Measurements from ENCODE around the gene FLRT3. TPM values are rescaled to one million over a fixed set of nuclear protein-coding genes. Genes with fewer than 3 reads are reported as not detected.

Gene FLRT3
- total RNA-seq, 3 donors from 2014 or later, result under 0.01 to 12.0 (median 6.2) TPM

GRCh38 chr20:14383335-14383734 is 45.9 kb upstream of the FLRT3 start:
- Histone ChIP-seq H3K4me3 (no peak overlapping the region), H3K36me3 (no peaks in the 10 kb centered on the region), H3K4me1 (no peaks in the 10 kb centered on the region), H3K27ac (no peak overlapping the region), H3K27me3 (no peaks in the 10 kb centered on the region), H3K9me3 (peaks cover 0 to 8% of the 10 kb centered on the region in 2 donors)
- intact Hi-C loops (cut with DNase I; ENCODE audit: low total_unique reads), result no loop called here
- TF ChIP-seq CTCF (IDR thresholded peaks at IDR 0.05) (no peak), POLR2AphosphoS5 (IDR thresholded peaks at IDR 0.05) (no peak), POLR2A (IDR thresholded peaks at IDR 0.05) (no peak)
- no peak for DNase-seq (ENCODE audit: low spot score in 2 of 2)

- H3K27ac ChIP-seq, result no peak overlapping the region
- intact Hi-C loops (cut with DNase I; ENCODE audit: low total_unique reads), result no loop called here
- TF ChIP-seq POLR2AphosphoS5 (IDR thresholded peaks at IDR 0.05) (no peak), POLR2A (IDR thresholded peaks at IDR 0.05) (no peak), CTCF (IDR thresholded peaks at IDR 0.05) (no peak)
- no peaks in the 10 kb centered on the region for H3K4me1 ChIP-seq
- H3K27me3 ChIP-seq, result no peaks in the 10 kb centered on the region
- H3K4me3 ChIP-seq, result no peak overlapping the region
- H3K9me3 ChIP-seq, result no peaks in the 10 kb centered on the region
- no peak for DNase-seq (ENCODE audit: low spot score in 2 of 2)
- no peaks in the 10 kb centered on the region for H3K36me3 ChIP-seq
Measured at GRCh38 chr20:14378326-14378725, 40.9 kb upstream of the FLRT3 start.

GRCh38 chr20:14375416-14375985 is 38.1 kb upstream of the FLRT3 start:
- Histone ChIP-seq H3K9me3 (no peaks in the 10 kb centered on the region), H3K4me1 (no peaks in the 10 kb centered on the region), H3K27me3 (no peaks in the 10 kb centered on the region), H3K4me3 (no peak overlapping the region), H3K27ac (no peak overlapping the region), H3K36me3 (no peaks in the 10 kb centered on the region)
- intact Hi-C loops (cut with DNase I; ENCODE audit: low total_unique reads), result no loop called here
- TF ChIP-seq CTCF (IDR thresholded peaks at IDR 0.05), result no peak
- no peak for TF ChIP-seq POLR2A (IDR thresholded peaks at IDR 0.05)
- no peak for TF ChIP-seq POLR2AphosphoS5 (IDR thresholded peaks at IDR 0.05)
- no peak for DNase-seq (ENCODE audit: low spot score in 2 of 2)

GRCh38 chr20:14374196-14374595 is 36.8 kb upstream of the FLRT3 start:
- no peaks in the 10 kb centered on the region for H3K4me1 ChIP-seq
- DNase-seq (ENCODE audit: low spot score in 2 of 2), result no peak
- H3K4me3 ChIP-seq, result no peak overlapping the region
- TF ChIP-seq POLR2AphosphoS5 (IDR thresholded peaks at IDR 0.05) (no peak), CTCF (IDR thresholded peaks at IDR 0.05) (no peak), POLR2A (IDR thresholded peaks at IDR 0.05) (no peak)
- H3K27ac ChIP-seq, result no peak overlapping the region
- intact Hi-C loops (cut with DNase I; ENCODE audit: low total_unique reads), result no loop called here
- H3K27me3 ChIP-seq, result no peaks in the 10 kb centered on the region
- no peaks in the 10 kb centered on the region for H3K36me3 ChIP-seq
- H3K9me3 ChIP-seq, result no peaks in the 10 kb centered on the region

GRCh38 chr20:14361509-14362345 is 24.3 kb upstream of the FLRT3 start:
- Histone ChIP-seq H3K4me3 (no peak overlapping the region), H3K9me3 (peaks cover 0 to 2% of the 10 kb centered on the region in 2 donors), H3K27ac (no peak overlapping the region), H3K36me3 (no peaks in the 10 kb centered on the region), H3K4me1 (no peaks in the 10 kb centered on the region), H3K27me3 (no peaks in the 10 kb centered on the region)
- TF ChIP-seq CTCF (IDR thresholded peaks at IDR 0.05) (no peak), POLR2AphosphoS5 (IDR thresholded peaks at IDR 0.05) (no peak), POLR2A (IDR thresholded peaks at IDR 0.05) (no peak)
- DNase-seq (ENCODE audit: low spot score in 2 of 2), result no peak
- intact Hi-C loops (cut with DNase I; ENCODE audit: low total_unique reads), result no loop called here

Measured in breast epithelium (tissue), 4 donors.